Measurements from ENCODE around the gene SHISA9. TPM values are rescaled to one million over a fixed set of nuclear protein-coding genes. Genes with fewer than 3 reads are reported as not detected.

Gene SHISA9
- total RNA-seq, 4 donors from 2014 or later: not detected

DNA sequence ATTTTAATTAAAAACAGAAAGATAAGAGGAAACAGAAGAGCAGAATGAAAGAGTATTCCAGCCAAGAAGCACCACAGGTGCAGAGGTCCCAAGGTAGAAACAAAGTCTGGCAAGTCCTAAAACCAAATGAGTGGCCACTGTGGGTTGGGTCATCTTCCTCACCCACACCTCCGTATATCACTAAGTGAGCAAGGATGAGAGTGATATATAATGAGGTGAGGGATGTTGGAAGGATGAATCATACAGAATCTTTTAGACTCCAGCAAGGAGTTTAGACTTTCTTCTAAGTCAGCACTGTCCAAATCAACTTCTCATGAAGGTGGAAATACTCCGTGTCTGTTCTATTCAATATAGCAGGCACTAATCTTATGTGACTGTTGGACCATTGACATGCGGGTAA lies 70.8 kb downstream of the SHISA9 start:
- H3K4me1 ChIP-seq: no peaks in the 10 kb centered on the region
- no peak overlapping the region for H3K27ac ChIP-seq
- H3K36me3 ChIP-seq: no peaks in the 10 kb centered on the region
- H3K4me3 ChIP-seq: no peak overlapping the region
- no peak for TF ChIP-seq POLR2A (IDR thresholded peaks at IDR 0.05)
- TF ChIP-seq, protein P1, sequence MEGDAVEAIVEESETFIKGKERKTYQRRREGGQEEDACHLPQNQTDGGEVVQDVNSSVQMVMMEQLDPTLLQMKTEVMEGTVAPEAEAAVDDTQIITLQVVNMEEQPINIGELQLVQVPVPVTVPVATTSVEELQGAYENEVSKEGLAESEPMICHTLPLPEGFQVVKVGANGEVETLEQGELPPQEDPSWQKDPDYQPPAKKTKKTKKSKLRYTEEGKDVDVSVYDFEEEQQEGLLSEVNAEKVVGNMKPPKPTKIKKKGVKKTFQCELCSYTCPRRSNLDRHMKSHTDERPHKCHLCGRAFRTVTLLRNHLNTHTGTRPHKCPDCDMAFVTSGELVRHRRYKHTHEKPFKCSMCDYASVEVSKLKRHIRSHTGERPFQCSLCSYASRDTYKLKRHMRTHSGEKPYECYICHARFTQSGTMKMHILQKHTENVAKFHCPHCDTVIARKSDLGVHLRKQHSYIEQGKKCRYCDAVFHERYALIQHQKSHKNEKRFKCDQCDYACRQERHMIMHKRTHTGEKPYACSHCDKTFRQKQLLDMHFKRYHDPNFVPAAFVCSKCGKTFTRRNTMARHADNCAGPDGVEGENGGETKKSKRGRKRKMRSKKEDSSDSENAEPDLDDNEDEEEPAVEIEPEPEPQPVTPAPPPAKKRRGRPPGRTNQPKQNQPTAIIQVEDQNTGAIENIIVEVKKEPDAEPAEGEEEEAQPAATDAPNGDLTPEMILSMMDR (IDR thresholded peaks at IDR 0.05 in 4 of 5, conservative IDR thresholded peaks at IDR 0.05 in 1 of 5): no peak
- DNase-seq (no peak), ATAC-seq (no peak)
- H3K27me3 ChIP-seq: no peaks in the 10 kb centered on the region
- in situ Hi-C loops (cut with MboI; ENCODE audit: low sequenced_read_pairs in 4 of 4): no loop called here
- no peaks in the 10 kb centered on the region for H3K9me3 ChIP-seq
- intact Hi-C loops (cut with DNase I; ENCODE audit: low total_unique reads): no loop called here

DNA sequence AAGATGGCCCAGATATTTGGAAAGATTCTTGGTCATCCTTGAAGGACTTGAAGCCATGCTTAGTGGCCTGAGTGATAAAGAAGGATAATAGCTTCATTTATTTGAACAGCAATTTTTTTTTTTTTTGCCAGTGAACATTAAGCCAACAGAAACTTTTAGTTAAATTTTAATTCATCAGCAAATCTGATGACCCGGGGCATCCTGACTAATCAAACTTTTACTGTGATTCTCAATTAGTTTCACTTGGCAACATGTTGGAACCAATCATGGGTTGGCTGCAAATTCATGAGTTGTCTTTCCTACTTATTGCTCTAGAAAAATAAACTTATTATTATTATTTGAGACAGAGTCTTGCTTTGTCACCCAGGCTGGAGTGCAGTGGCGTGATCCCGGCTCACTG lies 74.4 kb downstream of the SHISA9 start:
- in situ Hi-C loops (cut with MboI; ENCODE audit: low sequenced_read_pairs in 4 of 4): no loop called here
- no peak overlapping the region for H3K4me3 ChIP-seq
- H3K9me3 ChIP-seq: no peaks in the 10 kb centered on the region
- no peaks in the 10 kb centered on the region for H3K4me1 ChIP-seq
- intact Hi-C loops (cut with DNase I; ENCODE audit: low total_unique reads): no loop called here
- no peak overlapping the region for H3K27ac ChIP-seq
- TF ChIP-seq POLR2A (IDR thresholded peaks at IDR 0.05): no peak
- TF ChIP-seq, protein P1 (IDR thresholded peaks at IDR 0.05 in 4 of 5, conservative IDR thresholded peaks at IDR 0.05 in 1 of 5): no peak
- ATAC-seq (no peak), DNase-seq (no peak)
- no peaks in the 10 kb centered on the region for H3K36me3 ChIP-seq
- H3K27me3 ChIP-seq: no peaks in the 10 kb centered on the region

DNA sequence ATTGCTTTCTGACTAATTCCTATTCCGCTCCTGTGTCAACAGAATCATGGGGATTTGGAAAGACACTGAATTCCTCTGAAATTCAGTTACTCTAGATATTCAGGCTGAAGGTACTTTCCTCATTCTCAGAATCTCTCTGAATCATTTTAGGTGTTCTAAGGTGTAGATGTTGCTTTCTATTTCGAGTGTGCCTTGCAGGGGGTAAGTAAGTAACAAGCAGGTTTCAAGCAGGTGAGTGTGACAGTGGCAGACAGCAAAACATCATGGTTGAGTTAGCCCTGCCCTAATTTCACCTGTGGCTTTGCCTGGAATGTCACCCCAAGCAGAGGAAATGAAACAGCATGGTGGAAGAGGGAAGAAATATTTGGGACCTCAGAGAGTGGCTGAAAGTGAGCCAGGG lies 75.1 kb downstream of the SHISA9 start:
- H3K4me3 ChIP-seq: no peak overlapping the region
- DNase-seq (no peak), ATAC-seq (no peak)
- TF ChIP-seq, protein P1 (IDR thresholded peaks at IDR 0.05 in 4 of 5, conservative IDR thresholded peaks at IDR 0.05 in 1 of 5): no peak
- TF ChIP-seq POLR2A (IDR thresholded peaks at IDR 0.05): no peak
- H3K4me1 ChIP-seq: no peaks in the 10 kb centered on the region
- no peak overlapping the region for H3K27ac ChIP-seq
- H3K9me3 ChIP-seq: no peaks in the 10 kb centered on the region
- no peaks in the 10 kb centered on the region for H3K27me3 ChIP-seq
- in situ Hi-C loops (cut with MboI; ENCODE audit: low sequenced_read_pairs in 4 of 4): no loop called here
- no peaks in the 10 kb centered on the region for H3K36me3 ChIP-seq
- intact Hi-C loops (cut with DNase I; ENCODE audit: low total_unique reads): no loop called here

DNA sequence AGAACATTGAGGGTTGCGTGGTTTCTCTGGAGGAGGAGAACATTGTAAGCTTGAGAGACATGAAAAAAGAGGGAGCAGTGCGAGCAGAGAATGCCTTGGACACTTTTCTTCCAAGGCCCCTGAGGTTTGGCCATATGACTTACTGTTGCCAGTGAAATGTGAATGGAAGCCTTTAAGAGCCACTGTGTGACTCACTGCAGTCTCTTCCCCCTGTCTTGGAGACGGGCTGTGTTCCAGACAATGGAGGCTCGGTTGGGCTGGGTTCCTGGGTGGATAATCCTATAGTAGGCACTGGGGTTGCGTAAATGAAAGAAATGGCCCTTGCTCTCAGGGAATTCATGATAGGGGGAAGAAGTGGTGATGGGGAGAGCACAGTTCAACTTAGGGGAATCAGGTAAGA lies 75.5 kb downstream of the SHISA9 start:
- DNase-seq (no peak), ATAC-seq (no peak)
- H3K27me3 ChIP-seq: no peaks in the 10 kb centered on the region
- H3K4me1 ChIP-seq: no peaks in the 10 kb centered on the region
- intact Hi-C loops (cut with DNase I; ENCODE audit: low total_unique reads) (no loop called here), in situ Hi-C loops (cut with MboI; ENCODE audit: low sequenced_read_pairs in 4 of 4) (no loop called here)
- H3K4me3 ChIP-seq: no peak overlapping the region
- no peaks in the 10 kb centered on the region for H3K9me3 ChIP-seq
- TF ChIP-seq POLR2A (IDR thresholded peaks at IDR 0.05): no peak
- TF ChIP-seq, protein P1 (IDR thresholded peaks at IDR 0.05 in 4 of 5, conservative IDR thresholded peaks at IDR 0.05 in 1 of 5): no peak
- no peak overlapping the region for H3K27ac ChIP-seq
- no peaks in the 10 kb centered on the region for H3K36me3 ChIP-seq

DNA sequence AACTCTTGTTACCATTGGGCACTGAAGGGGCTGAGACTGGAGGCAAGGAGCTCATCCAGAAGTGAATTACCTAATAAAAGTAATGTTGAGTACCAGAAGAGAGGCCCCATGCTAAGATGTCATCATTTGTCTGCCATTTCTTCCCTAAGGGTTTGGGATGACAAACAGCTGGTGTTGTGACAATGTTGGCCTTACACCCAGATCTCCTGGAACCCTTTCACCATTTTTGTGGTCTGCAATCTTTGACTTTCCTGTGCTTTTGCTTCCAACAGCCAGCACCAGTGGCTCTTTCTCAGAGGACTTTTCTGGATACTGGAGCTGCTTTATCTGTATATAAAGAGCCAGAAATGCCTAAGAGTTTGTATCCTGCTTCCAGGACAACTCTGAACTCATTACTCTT lies 84.1 kb downstream of the SHISA9 start:
- intact Hi-C loops (cut with DNase I; ENCODE audit: low total_unique reads) (no loop called here), in situ Hi-C loops (cut with MboI; ENCODE audit: low sequenced_read_pairs in 4 of 4) (no loop called here)
- DNase-seq: no peak
- Histone ChIP-seq H3K4me3 (no peak overlapping the region), H3K9me3 (no peaks in the 10 kb centered on the region), H3K4me1 (no peaks in the 10 kb centered on the region), H3K27me3 (no peaks in the 10 kb centered on the region), H3K27ac (no peak overlapping the region), H3K36me3 (no peaks in the 10 kb centered on the region)
- no peak for TF ChIP-seq POLR2A (IDR thresholded peaks at IDR 0.05)
- TF ChIP-seq, protein P1 (IDR thresholded peaks at IDR 0.05 in 4 of 5, conservative IDR thresholded peaks at IDR 0.05 in 1 of 5): no peak
- ATAC-seq: no peak
